Measurements from ENCODE around the gene CAND1.

The CAND1 gene

GRCh38 chr12:67331123-67331522, 62.0 kb downstream of the CAND1 start:
- H3K36me3 ChIP-seq (ENCODE audit: insufficient read depth, low read length) = no peaks in the 10 kb centered on the region
- no peaks in the 10 kb centered on the region for H4K20me1 ChIP-seq (ENCODE audit: insufficient read depth, low read length)
- no peak overlapping the region for H3K27ac ChIP-seq (ENCODE audit: low read depth, low read length, poor library complexity, severe bottlenecking)
- no peaks in the 10 kb centered on the region for H3K9me2 ChIP-seq (ENCODE audit: low read depth, low read length)
- no peaks in the 10 kb centered on the region for H3F3A ChIP-seq (ENCODE audit: insufficient read depth, low read length)
- no peak overlapping the region for H2AFZ ChIP-seq (ENCODE audit: low read length)
- no peaks in the 10 kb centered on the region for H3K9me3 ChIP-seq (ENCODE audit: low read length)
- no peaks in the 10 kb centered on the region for H3K4me1 ChIP-seq (ENCODE audit: insufficient read depth, low read length, severe bottlenecking)
- H3K79me2 ChIP-seq (ENCODE audit: insufficient read depth, low read length) = no peaks in the 10 kb centered on the region
- no peak overlapping the region for H3K4me3 ChIP-seq (ENCODE audit: low read depth, low read length, poor library complexity, severe bottlenecking)
- no peak overlapping the region for H3K9ac ChIP-seq (ENCODE audit: low read length)
- no peak overlapping the region for H3K4me2 ChIP-seq (ENCODE audit: low read length)
- TF ChIP-seq CTCF (IDR thresholded peaks at IDR 0.05; ENCODE audit: low read length) = no peak
- TF ChIP-seq EZH2 (IDR thresholded peaks at IDR 0.05; ENCODE audit: borderline replicate concordance, low read length) = no peak
- H3K27me3 ChIP-seq (ENCODE audit: insufficient read depth, low read length) = no peaks in the 10 kb centered on the region

GRCh38 chr12:67331828-67332227, 62.7 kb downstream of the CAND1 start:
- Histone ChIP-seq H3K4me3 (ENCODE audit: low read depth, low read length, poor library complexity, severe bottlenecking) (no peak overlapping the region), H3F3A (ENCODE audit: insufficient read depth, low read length) (no peaks in the 10 kb centered on the region), H3K27me3 (ENCODE audit: insufficient read depth, low read length) (no peaks in the 10 kb centered on the region), H3K9me2 (ENCODE audit: low read depth, low read length) (no peaks in the 10 kb centered on the region), H4K20me1 (ENCODE audit: insufficient read depth, low read length) (no peaks in the 10 kb centered on the region), H3K9ac (ENCODE audit: low read length) (no peak overlapping the region), H3K9me3 (ENCODE audit: low read length) (no peaks in the 10 kb centered on the region), H3K4me1 (ENCODE audit: insufficient read depth, low read length, severe bottlenecking) (no peaks in the 10 kb centered on the region), H3K79me2 (ENCODE audit: insufficient read depth, low read length) (no peaks in the 10 kb centered on the region), H3K36me3 (ENCODE audit: insufficient read depth, low read length) (no peaks in the 10 kb centered on the region), H3K27ac (ENCODE audit: low read depth, low read length, poor library complexity, severe bottlenecking) (no peak overlapping the region), H3K4me2 (ENCODE audit: low read length) (no peak overlapping the region), H2AFZ (ENCODE audit: low read length) (no peak overlapping the region)
- TF ChIP-seq CTCF (IDR thresholded peaks at IDR 0.05; ENCODE audit: low read length) = no peak
- no peak for TF ChIP-seq EZH2 (IDR thresholded peaks at IDR 0.05; ENCODE audit: borderline replicate concordance, low read length)

GRCh38 chr12:67333649-67334048, 64.5 kb downstream of the CAND1 start:
- Histone ChIP-seq H3K36me3 (ENCODE audit: insufficient read depth, low read length) (no peaks in the 10 kb centered on the region), H3K27ac (ENCODE audit: low read depth, low read length, poor library complexity, severe bottlenecking) (no peak overlapping the region), H2AFZ (ENCODE audit: low read length) (no peak overlapping the region), H3F3A (ENCODE audit: insufficient read depth, low read length) (no peaks in the 10 kb centered on the region), H3K4me1 (ENCODE audit: insufficient read depth, low read length, severe bottlenecking) (no peaks in the 10 kb centered on the region), H3K9me2 (ENCODE audit: low read depth, low read length) (no peaks in the 10 kb centered on the region), H3K79me2 (ENCODE audit: insufficient read depth, low read length) (no peaks in the 10 kb centered on the region), H3K4me3 (ENCODE audit: low read depth, low read length, poor library complexity, severe bottlenecking) (no peak overlapping the region), H3K27me3 (ENCODE audit: insufficient read depth, low read length) (no peaks in the 10 kb centered on the region), H3K4me2 (ENCODE audit: low read length) (no peak overlapping the region), H4K20me1 (ENCODE audit: insufficient read depth, low read length) (no peaks in the 10 kb centered on the region), H3K9ac (ENCODE audit: low read length) (no peak overlapping the region), H3K9me3 (ENCODE audit: low read length) (no peaks in the 10 kb centered on the region)
- TF ChIP-seq CTCF (IDR thresholded peaks at IDR 0.05; ENCODE audit: low read length) = no peak
- TF ChIP-seq EZH2 (IDR thresholded peaks at IDR 0.05; ENCODE audit: borderline replicate concordance, low read length) = no peak

Measured in OCI-LY1 (cell line).